A549 treated with dexamethasone at 1 μM for 4 hours (cell line): Measurements from ENCODE around the gene PPP3CB. TPM values are rescaled to one million over a fixed set of nuclear protein-coding genes. Genes with fewer than 3 reads are reported as not detected.

Experiments used
- total RNA-seq: library from RNA; stranded (reverse); fragments of 200-300 nt; extraction: Qiagen RNA extraction; gene quantifications from 5 replicates; pipeline ENCODE4 v1.2.3, GENCODE V29; 2022

PPP3CB gene
- 16.2 to 18.3 TPM (median 16.9 TPM) in 5 replicates for total RNA-seq

DNA sequence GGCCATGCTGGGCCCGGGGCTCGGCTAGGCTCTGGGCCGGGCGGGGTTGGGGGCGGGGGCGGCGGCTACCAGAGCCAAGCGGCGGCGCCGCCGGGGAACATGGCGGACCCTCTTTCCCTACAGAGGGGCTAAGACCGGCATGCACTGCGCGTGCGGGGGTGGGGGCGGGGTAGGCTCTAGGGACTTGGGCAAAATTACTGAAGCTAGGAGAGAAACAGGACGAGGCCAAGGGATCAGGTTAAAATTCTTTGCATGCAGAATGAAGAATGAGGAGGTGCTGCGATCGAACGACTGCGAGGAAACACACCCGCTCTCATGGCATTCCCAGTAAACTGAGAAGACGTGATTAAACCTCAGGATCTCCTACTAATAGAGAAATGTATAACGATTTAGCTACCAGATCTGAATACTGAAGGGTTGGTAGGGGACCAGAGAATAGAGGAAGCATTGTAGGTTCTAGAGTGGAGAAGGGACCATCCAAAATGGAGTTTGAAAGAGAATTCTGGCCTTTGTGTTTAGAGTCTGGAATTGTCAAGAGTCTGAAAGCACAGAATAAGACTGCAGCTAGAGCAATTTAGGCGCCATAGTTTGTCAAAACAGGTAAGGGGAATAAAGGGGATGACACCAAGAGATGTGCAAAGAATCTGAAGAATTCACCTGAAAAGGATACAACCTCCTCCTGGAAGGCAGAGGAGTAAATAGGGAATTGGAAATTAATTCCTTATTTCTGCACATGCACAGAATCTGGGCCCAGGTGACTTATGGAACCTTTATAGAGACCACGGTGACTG, at the start of gene PPP3CB:
Gene PPP3CB, minus strand, starts transcription at position 141 of the 791 bp plus-strand sequence. Its CDS starts 135 bp downstream, at position 6.

DNA sequence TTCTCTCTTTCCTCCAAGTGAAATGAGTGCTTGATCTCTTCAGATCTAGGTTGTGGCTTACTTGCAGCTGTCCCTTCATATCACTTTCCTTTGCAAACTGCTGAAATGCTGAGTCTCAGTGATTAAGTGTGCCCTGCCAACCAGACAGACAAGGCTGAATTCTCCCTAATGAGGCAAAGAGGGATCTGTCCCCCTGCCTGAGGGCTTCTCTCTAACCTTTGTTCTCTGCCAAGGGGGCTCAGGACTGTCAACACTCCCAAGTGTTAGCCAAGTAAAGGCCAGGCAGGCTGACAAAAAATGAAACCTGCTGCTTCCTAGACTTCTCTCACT, 62.3 kb downstream of the PPP3CB start, which contains the start of gene MSS51:
Gene MSS51, minus strand, starts transcription at position 24 of the 330 bp plus-strand sequence. CDS start 5,277 bp downstream, outside the sequence.

DNA sequence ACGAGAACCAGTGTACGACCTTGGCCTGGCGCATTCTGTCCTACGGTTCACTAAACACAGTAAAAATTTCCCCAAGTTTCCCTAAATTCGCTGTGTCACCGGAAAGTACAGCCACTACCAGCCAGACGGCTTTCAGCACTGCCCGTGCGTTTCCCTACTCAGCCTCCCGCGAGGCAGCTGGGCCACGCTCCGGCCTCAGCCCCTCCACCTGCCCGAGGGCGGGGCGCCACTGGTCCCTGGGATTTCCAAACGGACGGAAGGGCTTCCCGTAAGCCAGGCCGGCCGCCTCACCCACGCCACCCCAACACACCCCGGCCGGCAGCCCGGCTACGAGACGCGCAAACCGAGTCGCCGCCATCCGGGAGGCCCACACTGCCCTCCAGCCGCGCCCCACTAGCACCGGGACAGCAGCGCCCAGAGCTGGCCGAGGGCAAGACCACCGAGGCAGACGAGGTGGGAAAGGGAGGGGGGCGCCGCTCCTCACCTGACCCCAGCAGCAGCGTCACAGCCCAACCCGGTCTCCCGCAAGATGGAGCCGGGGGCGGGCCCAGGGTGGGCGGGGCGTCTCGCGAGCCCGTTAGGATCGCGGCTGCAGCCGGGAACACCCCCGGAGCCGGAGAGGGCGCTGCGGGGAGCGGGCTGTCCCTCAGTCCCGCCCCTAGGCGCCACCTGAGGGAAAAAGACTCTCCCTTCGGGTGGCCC, 82.1 kb downstream of the PPP3CB start, which contains the start of gene ANXA7:
Gene ANXA7, minus strand, starts transcription at position 531 of the 702 bp plus-strand sequence. CDS start 13,202 bp downstream, outside the sequence.

Other genes with a start within 250 kb of the PPP3CB start
- 45.4 to 50.9 TPM (median 46.3 TPM) in 5 replicates for gene DNAJC9, start 248.8 kb downstream of the PPP3CB start, total RNA-seq
- gene MRPS16, start 243.4 kb downstream of the PPP3CB start, total RNA-seq, result 131 to 163 TPM (median 160 TPM) in 5 replicates
- gene CFAP70, start 137.2 kb downstream of the PPP3CB start, total RNA-seq, result 0.08 to 0.20 TPM (median 0.14 TPM) in 5 replicates
- 108 to 114 TPM (median 109 TPM) in 5 replicates for gene ANXA7, start 82.0 kb downstream of the PPP3CB start, total RNA-seq
- 0.26 to 0.57 TPM (median 0.38 TPM) in 5 replicates for gene MSS51, start 62.5 kb downstream of the PPP3CB start, total RNA-seq
- 7.6 to 12.5 TPM (median 11.7 TPM) in 5 replicates for gene USP54, start 95.3 kb upstream of the PPP3CB start, total RNA-seq
- gene MYOZ1, start 145.4 kb upstream of the PPP3CB start, total RNA-seq, result 0.05 to 0.16 TPM in 2 of 5 replicates, not detected in the others
- 0.02 to 0.07 TPM (median 0.02 TPM) in 5 replicates for gene SYNPO2L, start 160.0 kb upstream of the PPP3CB start, total RNA-seq
- 1.3 to 2.7 TPM (median 2.4 TPM) in 5 replicates for gene AGAP5, start 202.1 kb upstream of the PPP3CB start, total RNA-seq
- 43.5 to 63.9 TPM (median 63.2 TPM) in 5 replicates for gene SEC24C, start 248.3 kb upstream of the PPP3CB start, total RNA-seq